Measurements from ENCODE around the gene PSMG3. TPM values are rescaled to one million over a fixed set of nuclear protein-coding genes. Genes with fewer than 3 reads are reported as not detected.

PSMG3 gene
- total RNA-seq, 1 experiment from 2014 or later, result 87.9 TPM

DNA sequence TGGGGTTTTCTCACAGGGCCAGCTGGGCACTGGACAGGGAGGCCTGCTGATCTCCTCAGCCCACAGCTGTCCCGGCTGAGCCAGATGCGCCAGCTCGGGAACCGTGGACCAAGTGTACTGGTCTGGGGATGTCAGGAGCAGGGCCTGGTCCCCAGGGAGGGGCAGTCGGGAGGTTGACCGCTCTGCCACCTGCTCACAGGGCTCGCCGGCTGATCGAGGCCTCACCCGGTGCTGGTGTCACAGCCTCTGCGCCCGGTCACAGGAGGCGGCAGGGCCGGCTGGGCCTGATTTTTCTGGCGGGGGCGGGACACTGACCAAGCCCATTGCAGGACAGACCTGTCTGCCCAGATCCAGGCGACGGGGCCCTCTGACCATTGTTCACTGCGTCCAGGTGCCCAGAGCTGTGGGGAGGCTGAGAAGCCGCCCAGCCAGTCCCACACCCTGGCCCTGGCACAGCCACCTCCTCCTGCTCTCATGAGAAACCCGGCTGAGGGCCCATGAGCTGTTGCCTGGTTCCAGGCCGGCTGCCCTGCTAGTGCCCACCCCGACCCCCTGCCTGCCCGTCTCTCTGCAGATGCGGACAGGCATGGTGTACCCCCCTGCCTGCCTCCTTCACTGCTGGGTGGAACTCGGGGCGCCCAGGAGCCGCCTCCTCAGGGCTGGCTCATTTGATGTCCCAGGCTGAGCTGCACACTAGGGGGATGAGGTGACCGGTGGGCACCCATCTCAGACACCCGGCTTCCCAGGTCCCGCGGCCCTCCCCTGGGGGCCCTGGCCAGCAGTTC lies 10.8 kb downstream of the PSMG3 start:
- no peak for DNase-seq (ENCODE audit: low read depth)

DNA sequence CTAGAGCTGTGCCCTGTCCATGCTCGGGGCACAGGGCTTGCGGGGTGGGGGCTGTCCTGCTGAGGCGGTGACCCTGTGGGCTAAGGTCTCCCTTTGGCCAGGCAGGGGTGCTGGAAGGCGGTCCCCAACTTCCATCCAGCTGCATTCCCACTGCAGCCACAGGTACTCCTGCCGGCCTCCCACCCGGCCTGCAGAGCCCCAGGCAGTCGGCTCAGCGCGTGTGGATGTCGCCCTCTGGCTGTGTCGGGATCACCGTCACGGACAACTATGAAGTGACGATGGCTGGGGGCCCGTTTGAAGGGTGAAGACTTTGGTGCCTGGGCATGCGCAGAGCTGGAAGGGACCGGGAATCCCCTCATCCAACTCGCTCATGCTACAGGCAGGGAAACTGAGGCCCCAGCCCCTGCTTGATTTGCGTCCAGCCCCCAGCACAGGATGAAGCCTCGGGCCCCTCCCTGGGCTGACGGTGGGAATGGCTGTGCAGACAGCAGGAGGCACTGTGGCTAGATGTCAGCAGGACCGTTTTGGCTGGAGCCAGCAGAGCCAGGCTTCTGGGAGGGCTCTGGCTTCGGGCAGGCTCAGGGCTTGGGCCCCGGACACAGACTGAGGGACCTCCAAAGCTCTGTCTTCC lies 11.5 kb downstream of the PSMG3 start:
- no peak for DNase-seq (ENCODE audit: low read depth)

DNA sequence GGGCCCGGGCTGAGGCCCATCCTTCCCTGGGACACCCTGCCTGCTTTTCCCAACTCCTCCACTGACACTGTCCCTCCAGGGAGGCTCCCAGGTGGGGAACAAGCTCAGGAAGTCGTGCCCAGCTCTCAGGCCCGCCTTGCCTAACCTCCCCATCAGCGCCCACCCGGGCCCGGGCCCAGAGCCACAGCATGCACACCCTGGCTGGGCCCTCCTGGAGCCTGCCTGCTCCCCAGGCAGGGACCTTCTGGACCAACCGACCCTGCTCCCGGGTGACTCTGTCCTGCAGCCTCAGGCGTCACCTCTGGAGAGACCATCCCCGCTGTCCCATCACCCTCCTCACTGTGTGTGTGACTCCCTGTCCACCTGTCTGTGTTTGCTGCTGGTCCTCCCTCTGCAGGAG lies 12.1 kb downstream of the PSMG3 start:
- DNase-seq (ENCODE audit: low read depth), result no peak

DNA sequence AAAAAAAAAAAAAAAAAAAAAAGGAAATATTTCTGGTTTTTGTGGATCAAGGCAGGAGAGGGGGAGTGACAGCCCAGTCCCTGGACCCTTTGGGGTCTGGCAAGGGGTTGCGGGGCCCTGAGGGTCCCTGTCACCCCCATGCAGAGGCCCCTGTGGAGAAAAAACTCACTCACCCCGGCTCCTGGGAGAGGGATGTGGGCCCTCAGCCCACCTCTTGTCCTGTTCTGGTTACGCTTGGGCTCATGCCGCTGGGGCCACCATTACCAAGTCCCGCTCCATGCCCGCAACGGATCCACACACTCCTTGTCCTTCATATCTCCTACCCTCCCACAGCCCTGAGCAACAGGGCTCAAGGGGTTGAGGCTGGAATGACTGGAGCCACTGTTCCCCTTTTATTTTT lies 12.8 kb downstream of the PSMG3 start:
- no peak for DNase-seq (ENCODE audit: low read depth)

DNA sequence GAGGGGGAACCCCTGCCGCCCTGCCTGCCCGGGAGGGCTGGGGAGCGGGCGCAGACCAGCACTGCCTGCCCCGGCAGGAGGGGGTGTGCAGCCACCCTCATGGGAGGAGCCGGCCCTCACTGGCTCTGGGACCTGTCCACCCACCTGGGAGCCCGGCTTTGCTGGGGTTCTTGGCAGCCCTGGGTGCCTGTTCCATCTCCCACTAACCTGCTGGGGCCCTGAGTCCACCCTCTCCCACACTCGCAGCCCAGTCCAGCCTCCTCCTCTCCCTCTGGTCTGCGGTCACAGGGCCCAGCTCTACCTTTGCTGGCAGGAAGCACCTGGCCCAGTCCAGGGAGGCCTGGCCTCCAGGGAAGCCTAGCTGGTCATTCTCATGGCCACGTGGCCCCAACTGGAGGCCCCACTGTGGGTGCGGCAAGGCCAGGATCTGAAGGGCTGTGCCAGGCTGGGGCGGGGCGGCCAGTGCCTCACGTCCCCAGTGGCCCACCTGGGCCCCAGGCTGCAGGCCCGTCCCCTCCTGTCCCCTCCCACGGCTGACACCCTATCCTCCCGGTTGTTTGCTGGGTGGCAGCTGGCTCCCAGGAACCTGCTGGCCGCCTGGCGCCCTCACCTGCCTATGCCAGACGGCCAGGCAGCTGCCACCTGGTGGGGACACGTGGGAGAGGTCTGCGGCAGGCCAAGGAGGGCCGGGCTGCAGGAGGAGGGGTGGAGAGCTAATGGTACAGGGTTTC lies 13.9 kb downstream of the PSMG3 start, which contains the start of gene TMEM184A:
Gene TMEM184A (minus strand): TSS at position 393 of the 731 bp plus-strand sequence. CDS start 721 bp downstream, outside the sequence.
- DNase-seq (ENCODE audit: low read depth), result peak; percentile 53

DNA sequence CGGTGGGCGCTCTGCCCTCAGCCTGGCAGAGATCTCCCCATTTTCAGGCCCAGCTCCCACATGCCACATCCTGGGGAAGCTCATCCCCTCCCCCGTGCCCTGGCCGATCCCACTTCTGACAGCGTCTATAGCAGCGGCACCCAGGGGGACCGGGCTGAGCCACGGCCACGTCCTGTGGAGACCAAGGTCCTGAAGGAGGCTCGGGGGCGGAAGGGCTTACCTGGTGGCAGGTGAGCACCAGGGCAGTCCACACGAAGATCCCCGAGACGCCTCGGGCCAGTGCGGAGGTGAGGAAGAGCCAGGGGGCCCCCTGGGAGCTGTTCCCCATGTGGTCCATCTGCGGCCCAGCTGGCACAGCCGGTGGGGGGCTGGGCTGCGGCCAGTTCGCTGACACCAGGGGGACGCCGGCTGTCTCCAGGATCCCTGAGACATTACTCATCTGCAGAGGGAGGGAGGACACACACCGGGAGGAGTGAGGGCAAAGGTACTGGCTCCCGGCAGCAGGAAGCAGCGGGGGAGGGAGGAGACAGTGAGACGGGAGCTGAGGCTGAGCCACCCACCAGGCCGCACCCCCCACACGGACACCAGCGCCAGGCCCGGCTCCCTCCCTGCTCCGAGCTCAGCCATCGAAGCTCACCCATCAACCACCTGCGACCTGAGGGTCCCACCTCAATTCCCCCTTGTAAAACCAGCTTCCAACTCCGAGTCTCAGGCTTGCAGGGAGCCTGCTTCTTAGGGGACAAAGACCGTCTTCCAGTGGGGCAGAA lies 14.6 kb downstream of the PSMG3 start:
- DNase-seq (ENCODE audit: low read depth), result peak; percentile 98

DNA sequence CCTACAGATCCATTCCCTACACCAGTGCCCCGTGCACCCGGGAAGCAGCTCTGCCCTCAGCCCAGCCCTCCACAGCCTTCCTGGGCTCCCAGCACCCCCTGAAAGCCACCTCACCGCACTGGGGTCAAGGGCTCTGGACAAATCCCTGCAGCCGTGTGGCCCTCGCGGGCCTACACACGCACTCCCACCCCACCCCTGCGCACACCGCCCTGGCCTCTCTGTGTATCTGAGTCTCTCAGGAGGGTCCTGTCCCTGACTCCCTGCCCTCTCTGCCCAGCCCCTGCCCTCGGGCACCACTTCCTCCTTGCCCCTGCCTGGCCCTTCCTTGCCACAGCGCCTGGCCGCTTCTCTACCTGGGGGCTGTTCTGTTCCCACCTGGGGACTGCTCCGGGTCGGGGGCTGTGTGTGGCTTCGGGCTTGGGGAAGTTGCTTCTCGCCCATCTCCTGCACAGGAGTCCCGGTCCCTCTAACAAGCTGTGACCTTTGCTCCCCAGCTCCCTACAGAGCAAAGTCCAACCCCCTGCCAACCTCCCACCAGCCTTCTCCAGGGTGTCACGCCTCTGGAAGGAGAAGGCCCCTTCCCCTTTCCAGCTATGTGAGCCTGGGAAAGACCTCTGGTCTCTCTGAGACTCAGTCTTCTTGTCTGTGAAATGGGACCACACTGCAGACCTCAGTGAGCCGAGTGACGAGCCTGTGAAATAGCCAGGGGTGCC lies 15.3 kb downstream of the PSMG3 start:
- DNase-seq (ENCODE audit: low read depth), result no peak

DNA sequence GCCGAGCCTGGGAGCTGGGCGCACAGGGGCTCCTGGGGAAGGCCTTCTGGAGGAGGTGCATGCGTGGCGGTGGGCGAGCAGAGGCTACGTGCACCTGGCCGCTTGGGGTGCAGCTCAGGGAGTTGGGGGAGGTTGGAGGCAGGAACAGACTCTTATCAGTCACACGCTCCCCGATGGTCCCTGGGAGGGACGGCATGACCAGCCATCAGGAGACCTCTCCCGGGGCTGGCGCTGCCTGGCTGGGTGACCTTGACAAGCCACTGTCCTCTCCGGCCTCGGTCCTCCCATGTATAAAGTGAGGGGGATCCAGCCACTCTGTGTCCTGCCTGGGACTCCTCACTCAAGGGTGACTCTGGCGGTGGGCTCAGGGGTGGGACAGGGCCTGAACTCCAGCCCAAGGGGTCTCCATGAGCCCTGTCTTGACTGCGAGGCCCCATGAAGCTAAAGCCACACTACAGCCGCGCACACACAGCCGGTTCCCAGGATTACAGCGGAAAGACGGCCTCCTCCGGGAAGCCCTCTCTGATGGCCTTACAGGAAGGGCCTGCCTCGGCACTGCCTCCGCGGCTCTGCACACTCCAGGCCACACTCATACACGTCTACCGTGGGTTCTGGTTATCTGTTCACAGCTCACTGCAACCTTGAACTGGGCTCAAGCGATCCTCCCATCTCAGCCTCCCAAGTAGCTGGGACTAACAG lies 16.2 kb downstream of the PSMG3 start:
- no peak for DNase-seq (ENCODE audit: low read depth)

DNA sequence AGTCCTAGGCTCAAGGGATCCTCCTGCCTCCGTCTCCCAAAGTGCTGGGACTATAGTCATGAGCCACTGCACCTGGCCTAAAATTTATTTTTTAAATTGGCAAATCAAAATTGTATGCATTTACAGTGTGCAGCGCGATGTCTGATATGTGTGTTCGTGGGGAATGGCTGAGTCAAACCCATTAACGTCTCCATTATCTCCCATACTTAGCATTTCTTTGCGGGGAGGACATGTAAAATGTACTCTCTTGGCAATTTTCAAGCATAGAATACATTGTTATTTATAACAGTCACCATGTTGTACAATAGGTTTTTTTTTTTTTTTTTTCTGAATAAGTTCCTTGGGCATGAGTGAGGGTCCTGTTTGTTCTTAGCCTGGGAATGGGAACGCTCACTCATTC lies 17.6 kb downstream of the PSMG3 start:
- DNase-seq (ENCODE audit: low read depth), result no peak

DNA sequence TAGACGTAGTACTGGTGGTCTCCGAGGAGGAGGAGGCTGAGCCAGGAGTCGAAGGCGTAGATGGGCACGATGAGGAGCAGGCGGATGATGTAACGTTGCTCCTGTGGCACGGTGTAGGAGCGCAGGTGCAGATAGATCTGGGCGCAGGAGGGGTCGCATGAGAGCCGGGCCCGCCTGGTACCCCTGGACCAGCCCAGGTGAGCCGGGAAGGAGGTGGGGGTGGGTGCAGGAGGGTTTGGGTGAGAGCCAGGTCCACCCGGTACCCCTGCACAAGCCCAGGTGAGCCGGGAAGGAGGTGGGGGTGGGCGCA lies 19.0 kb downstream of the PSMG3 start:
- DNase-seq (ENCODE audit: low read depth), result no peak

DNA sequence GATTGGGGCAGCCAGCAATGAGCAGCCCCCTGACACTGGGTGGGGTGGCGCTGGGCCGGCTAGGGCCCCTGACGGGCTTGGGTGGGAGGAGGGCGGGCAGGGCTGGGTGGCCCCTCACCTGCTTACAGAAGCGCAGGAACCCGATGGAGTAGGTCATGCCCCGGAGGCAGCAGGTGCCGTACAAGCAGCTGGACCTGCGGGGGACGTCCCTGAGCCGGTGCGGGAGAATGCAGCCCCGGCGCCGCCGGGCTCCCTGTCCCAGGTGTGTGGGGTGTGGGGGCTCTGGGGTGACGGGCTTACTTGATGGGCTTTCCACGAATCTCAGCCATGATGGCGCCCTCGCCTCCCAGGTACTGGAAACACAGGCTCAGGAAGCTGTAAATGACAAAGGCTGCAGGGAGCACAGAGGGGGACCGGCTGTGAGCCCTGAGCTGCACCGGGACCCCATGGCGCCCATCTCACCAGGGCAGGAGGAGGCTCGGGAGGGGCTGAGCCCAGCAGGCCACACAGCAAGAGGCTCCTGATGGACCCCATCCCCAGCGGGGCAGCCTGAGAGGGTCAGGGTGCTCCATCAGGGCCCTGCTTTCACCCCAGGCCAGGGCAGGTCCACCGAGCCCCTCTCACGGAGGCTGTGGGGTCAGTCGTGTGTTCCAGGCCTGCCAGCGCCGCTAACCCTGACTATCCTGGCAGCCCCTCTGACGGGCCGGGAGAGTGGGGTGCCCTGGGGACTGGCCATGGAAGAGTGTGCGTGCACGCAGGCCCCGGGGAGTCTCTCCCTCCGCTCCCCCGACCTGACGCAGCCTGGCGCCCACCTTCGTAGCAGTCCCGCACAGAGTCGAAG lies 19.6 kb downstream of the PSMG3 start:
- DNase-seq (ENCODE audit: low read depth), result no peak

DNA sequence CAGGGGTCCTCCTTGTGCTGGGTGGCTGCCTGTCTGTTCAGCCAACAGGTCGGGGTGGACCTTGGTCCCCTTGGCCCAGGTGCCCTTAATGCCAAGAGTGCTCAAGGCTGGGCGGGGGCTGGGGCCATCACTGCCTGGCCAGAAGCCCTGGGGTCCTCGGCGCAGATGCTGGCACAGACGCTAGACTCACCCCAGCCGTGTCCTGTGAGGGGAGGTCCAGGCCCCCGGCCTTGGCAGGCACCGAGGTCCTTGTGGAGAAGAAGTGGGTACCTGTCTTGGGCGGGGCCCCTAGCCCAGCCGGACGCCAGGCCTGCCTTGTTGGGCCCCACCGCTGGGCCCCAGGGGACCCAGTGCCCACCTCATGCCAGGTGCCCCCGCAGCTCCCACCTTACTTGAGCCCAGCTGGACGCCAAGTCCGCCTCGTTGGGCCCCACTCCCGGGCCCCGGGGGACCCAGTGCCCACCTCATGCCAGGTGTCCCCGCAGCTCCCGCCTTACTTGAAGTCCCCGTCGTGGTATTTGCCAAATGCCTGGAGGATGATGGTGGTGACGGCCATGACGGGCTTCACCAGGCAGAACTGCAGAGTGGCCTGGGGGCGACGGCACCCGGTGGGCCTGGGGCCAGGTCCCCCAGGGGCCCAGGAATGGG lies 20.4 kb downstream of the PSMG3 start:
- DNase-seq (ENCODE audit: low read depth), result no peak

DNA sequence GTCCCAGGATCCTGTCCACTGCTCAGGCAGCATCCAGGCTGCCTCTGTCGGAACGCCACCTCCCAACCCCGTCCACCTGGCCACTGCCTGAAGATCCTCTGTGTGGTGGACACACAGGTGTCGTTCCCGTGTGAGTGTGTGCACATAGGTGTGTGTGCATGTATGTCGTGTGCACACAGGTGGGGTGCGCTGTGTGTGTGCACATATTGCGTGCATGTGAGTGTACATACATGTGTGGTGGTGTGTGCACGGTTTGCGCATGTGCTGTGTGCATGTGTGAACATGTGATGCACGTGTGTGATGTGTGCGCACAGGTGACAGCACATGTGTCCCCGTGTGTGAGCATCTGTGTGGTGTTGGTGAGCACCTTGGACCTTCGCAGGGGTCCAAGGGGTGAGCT lies 20.9 kb downstream of the PSMG3 start:
- DNase-seq (ENCODE audit: low read depth), result no peak

DNA sequence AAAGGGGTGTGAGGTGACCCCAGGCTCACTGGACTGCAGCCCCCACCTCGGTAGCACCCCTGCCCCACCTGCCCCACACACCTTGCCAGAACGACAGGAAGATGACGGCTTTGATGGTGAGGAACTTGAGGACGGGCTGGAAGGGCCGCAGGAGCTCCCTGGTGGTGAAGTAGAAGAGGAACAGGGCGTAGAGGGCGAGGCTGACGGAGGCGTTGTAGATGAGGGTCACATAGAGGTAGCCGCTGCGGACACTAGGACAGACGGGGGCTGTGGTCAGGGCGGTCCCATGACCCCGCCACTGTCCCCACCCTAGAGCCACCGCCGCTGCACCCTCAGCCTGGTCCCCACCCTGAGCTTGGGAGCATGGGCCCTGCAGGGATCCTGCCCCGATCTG lies 21.4 kb downstream of the PSMG3 start:
- no peak for DNase-seq (ENCODE audit: low read depth)

DNA sequence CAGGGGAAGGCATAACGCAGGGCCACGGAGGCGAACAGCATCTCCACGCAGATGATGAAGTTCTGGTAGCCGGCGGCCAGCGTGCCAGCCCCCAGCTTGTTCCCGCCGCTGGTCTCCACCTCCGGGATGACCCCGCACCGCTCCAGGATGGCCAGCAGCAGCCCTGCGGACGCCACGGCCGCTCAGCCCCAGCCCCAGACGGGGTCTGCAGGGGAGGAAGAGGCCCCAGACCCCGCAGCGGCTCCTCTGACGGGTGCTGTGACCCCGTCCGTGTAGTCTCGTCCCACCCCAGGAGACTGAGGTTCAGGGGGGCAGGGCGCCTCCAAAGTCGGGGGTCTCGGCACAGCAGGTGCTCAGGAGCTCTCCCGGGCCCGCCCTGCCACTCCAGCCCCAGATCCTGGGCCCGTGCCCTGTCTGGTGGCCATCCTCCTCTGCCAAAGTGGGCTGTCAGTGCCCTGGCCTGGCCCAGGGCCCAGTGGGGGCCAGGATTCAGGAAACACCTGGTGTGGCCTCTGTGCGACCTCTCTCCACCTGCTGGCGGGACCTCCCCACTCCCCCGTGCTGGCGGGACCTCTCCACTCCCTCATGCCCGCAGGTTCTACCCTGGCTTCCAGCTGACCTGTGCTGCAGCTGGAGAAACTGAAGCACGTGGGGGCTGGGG lies 21.9 kb downstream of the PSMG3 start:
- DNase-seq (ENCODE audit: low read depth), result no peak

DNA sequence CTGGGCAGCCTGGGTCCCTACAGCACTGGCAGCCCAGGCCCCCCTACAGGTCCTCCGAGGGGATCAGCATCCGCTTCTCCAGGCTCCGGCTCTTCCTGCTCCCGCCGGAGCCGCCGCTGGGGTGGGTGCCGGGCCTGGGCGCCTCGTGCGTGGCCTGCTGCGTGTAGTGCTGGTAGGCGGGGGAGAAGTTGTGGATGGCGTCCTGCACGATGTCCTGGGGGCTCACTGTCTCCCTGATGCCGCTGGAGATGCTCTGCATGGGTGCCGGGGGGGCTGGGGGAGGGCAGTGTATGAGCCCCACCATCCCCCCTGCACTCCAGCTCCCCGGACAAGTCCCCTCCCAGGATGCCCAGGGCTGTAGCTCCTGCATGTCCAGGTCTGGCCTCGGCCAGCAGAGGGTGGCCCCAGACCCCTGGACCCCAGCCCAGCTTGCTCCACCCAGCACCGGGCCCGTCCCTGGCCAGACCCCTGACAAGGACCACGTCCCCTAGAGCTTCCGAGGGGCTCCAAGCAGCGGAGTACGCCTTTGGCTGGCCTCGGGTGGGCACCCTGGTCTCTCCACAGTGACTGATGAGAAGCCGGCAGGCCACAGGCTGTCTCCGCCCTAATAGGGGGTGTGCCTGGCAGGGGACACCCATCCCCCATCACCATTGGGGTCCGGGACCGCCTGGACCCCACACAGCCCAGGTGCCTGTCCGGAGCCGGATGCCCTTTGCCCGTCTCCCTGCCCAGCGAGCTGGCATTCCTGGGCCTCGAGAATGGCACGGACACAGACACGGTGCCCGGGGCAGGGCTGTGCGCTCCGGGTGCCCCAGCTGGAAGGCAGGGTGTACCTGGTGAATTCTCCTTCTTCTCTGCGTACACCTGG lies 22.7 kb downstream of the PSMG3 start:
- DNase-seq (ENCODE audit: low read depth), result no peak

DNA sequence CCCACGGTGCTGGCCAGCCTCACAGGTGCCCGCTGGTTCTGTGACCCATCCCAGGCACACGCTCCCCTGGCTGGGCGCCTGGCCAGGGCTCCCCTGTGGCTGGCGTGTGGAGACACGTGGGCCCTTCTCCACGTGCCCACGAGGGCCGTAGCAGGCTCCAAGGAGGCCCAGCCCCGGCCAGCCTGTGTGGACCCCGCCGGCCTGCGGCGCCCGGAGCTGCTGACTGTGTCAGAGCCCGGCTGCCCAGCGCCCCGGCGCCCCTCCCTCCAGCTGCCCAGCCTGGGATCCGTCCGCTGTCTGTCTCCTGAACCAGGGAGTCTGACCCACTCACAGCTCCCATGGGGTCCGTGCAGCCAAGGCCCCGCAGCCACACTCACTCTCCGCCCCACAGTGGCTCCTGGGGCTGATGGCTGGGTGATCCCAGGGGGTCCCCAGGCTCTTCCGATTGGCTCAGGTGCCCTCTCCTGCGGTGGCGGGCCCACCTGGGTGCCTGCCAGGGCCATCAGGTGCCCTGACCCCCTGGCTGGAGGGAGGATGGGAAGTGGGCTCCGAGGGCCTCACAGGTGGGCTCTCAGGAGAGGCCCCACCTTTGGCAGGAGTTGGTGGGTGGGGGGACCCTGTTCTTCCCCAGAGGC lies 23.4 kb downstream of the PSMG3 start:
- no peak for DNase-seq (ENCODE audit: low read depth)
